GM12872 (cell line): ENCODE data around the gene S100A4.

Experiments used
- TF ChIP-seq, protein P1 (sequence below): IDR thresholded peaks from 3 replicates; pipeline ENCODE4 v1.5.1; 2011; ENCODE audit warnings: low read depth, mild to moderate bottlenecking, low read length, moderate library complexity; ENCODE audit not compliant: insufficient read depth

Gene S100A4

DNA sequence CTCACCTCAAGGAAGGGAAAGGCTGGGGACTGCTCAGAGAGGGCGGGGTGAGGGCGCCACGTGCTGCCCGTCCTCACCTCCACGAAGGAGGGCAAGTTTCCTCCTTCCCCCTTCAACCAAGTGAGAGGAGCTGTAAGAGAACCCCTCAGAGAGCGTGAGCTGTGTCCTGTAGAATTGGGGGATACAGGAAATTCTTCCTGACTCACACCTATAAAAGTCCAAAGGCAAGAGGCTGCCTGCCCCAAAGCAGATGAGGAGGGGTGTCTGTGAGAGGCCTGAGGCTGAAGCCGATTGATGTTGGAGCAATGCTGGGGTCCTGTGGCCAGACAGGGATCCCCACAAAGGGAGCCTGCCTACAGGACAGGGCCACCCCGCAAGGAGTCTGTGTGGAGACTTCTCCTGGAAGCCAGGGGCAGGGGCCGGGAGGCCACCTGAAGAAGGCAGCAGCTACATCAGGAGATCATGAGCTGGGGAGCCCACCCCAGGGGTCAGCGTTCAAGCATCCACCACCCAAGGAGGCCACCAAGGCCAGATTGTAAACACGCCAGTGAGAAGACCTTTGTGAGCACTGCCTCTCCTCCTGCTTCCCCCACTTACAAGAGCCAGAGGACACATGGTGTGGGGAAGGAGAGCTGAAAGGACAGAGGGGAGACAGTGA lies 37.6 kb downstream of the S100A4 start:
- TF ChIP-seq, protein P1, sequence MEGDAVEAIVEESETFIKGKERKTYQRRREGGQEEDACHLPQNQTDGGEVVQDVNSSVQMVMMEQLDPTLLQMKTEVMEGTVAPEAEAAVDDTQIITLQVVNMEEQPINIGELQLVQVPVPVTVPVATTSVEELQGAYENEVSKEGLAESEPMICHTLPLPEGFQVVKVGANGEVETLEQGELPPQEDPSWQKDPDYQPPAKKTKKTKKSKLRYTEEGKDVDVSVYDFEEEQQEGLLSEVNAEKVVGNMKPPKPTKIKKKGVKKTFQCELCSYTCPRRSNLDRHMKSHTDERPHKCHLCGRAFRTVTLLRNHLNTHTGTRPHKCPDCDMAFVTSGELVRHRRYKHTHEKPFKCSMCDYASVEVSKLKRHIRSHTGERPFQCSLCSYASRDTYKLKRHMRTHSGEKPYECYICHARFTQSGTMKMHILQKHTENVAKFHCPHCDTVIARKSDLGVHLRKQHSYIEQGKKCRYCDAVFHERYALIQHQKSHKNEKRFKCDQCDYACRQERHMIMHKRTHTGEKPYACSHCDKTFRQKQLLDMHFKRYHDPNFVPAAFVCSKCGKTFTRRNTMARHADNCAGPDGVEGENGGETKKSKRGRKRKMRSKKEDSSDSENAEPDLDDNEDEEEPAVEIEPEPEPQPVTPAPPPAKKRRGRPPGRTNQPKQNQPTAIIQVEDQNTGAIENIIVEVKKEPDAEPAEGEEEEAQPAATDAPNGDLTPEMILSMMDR: no peak

DNA sequence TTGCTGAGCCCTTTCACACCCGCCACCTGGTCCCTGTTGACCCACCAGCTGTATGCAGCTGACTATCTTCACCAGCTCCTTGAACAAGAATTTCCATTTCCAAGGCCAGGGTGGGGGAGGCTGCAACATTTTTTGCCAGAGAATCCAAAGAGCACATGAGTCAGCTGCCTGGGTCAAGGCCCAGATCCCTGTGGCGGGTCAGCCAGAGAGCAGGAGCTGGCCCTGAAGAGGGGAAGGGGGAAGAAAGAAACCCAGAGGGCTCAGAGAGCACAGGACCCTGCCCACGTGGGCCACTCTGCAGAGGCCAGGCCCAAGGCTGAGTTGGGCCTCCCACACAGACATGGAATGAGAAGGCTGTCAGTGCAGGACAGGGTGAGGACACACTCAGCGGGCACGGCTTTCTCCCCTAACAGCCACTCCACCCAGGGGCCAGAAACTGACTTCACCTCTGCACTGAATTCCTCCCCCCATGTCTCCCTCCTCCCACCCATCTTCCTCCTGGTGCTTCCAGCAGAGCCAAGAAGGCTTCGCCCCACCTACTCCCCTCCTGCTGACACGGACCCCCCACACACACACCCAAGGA lies 38.7 kb downstream of the S100A4 start:
- TF ChIP-seq, protein P1: no peak

DNA sequence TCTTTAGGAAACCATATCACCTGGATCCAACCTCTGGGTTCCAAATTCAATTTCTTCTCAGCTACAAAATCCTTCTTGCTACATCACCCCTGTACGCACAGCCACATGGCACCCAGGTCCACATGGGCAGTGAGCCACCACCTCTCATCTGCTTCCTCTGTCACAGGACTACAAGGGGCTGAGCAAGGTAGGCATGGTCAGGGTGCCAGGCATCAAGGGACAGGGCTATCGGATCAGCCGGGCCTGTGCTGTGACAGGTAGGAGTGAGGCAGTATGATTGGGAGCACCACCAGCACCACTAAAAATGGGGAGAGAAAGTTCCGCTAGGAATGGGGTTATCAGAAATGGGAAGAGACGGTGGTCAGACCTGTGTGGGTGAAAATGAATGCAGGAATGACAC lies 39.2 kb downstream of the S100A4 start:
- TF ChIP-seq, protein P1: no peak

DNA sequence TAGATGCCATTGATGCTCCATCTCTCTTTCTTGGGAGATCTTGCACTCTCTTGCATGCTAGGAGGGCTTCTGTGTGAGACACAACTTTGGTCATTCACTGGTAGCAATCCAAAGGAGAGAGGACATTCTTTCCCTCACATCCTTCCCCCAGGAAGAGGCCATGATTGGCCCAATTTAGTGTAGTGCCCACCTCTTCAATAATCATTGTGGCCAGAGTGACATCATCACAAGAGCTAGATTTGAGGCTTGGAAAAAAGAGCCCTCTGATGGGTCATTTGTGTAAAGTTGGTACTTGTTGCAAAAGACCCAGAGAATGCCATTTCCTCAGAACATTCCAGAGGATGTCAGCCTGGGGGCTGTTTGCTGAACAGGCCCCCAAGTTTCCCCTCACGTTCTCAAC lies 40.0 kb downstream of the S100A4 start:
- TF ChIP-seq, protein P1: no peak

DNA sequence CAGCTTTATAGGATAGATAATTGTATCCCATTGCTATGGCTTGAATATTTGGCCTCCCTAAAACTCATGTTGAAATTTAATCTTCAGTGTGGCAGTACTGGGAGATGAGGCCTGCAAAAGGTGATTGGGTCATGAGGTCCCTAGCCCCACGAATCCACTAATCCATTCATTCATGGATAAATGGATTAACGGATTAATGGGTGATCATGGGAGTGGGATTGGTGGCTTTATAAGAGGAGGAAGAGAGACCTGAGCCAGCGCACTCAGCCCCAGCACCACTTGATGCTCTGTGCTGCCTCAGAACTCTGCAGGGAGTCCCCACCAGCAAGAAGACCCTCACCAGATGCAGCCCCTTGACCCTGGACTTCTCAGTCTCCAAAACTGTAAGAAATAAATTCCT lies 41.8 kb downstream of the S100A4 start:
- TF ChIP-seq, protein P1: no peak

DNA sequence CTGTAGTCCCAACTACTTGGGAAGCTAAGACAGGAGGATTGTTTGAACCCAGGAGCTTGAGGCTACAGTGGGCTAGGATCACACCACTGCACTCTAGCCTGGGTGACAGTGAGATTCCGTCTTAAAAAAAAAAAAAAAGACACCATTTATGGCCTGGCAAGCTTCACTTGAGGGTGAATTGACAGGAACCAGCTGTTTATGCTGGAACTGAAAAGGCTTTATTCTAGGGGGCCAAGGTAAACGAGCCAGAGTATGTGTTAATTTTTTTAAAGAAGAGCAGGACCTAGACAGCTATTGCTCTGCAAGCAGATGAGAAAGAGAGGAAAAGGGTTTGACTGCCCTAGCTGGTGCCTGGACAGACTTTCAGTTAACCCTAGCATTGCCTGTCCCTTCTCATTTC lies 46.9 kb downstream of the S100A4 start:
- TF ChIP-seq, protein P1: no peak

DNA sequence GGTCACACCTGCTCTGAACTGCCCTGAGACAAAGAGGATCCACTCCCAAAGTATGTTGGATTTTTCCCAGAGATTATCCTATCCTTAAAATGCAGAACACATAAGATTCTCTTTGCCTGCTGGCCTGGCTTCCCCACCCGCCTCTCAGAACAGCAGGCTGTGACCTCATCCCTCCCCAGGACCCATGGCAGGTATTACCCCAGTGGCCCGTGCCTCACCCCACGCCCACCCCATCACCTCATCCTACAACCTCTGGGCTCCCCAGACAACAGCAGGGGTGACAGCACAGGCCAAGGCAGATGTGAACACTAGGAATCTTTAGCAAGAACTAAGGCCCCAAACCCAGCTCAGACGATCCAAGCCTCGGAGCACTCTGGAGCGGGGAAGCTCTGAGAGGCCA lies 50.1 kb downstream of the S100A4 start:
- TF ChIP-seq, protein P1: no peak
